ENCODE measurements around the gene MBTPS1. TPM values are rescaled to one million over a fixed set of nuclear protein-coding genes. Genes with fewer than 3 reads are reported as not detected.

The MBTPS1 gene
- total and polyA plus RNA-seq, 9 of the 15 experiments (the other 6 are each of a cell fraction or from before 2014, with no cell fraction given) = 2.8 to 57.6 (median 43.8) TPM

GRCh38 chr16:84047626-84048025 is 69.1 kb downstream of the MBTPS1 start (continued):
- no peak for TF ChIP-seq TRIM25 (IDR thresholded peaks at IDR 0.05; ENCODE audit: borderline replicate concordance)
- TF ChIP-seq EHMT2 (IDR thresholded peaks at IDR 0.05) = no peak
- no peak for TF ChIP-seq ZBTB2 (IDR thresholded peaks at IDR 0.05)
- no peak for TF ChIP-seq ZNF124 (CRISPR knock-in tag; IDR thresholded peaks at IDR 0.05)

- no peaks in the 10 kb centered on the region for H3K9me3 ChIP-seq (replicated peaks; ENCODE audit: control insufficient read depth, insufficient read depth, low read depth, low read length)
- 84% methylated on average over 6 of the region's 6 CpGs for WGBS (ENCODE audit: insufficient coverage, low coverage, missing lambda C conversion rate)
- TF ChIP-seq ZNF3 (CRISPR knock-in tag; IDR thresholded peaks at IDR 0.05) (no peak), IFI16 (CRISPR knock-in tag; IDR thresholded peaks at IDR 0.05) (no peak), GTF2E2 (tag; IDR thresholded peaks at IDR 0.05) (no peak), ZNF766 (CRISPR knock-in tag; conservative IDR thresholded peaks at IDR 0.05) (no peak), E2F4 (CRISPR knock-in tag; IDR thresholded peaks at IDR 0.05; ENCODE audit: low read depth) (no peak), NR2C1 (IDR thresholded peaks at IDR 0.05) (no peak), NR2C1 (tag; IDR thresholded peaks at IDR 0.05) (no peak), ZEB2 (IDR thresholded peaks at IDR 0.05) (no peak), DACH1 (IDR thresholded peaks at IDR 0.05; ENCODE audit: partially characterized antibody) (no peak), FOXK2 (conservative IDR thresholded peaks at IDR 0.05 in 1 of 2, IDR thresholded peaks at IDR 0.05 in 1 of 2; ENCODE audit: low read depth in 2 of 2) (no peak), GTF2A2 (tag; IDR thresholded peaks at IDR 0.05) (no peak), CCNT2 (IDR thresholded peaks at IDR 0.05; ENCODE audit: borderline replicate concordance, extremely low read depth, insufficient read length, low read depth, low read length) (no peak)
Observed at GRCh38 chr16:84047206-84047605, 69.5 kb downstream of the MBTPS1 start.

More at GRCh38 chr16:84047206-84047605, 69.5 kb downstream of the MBTPS1 start:
- peaks cover 16% of the 10 kb centered on the region; the same call in 1 of the 3 replicates for H3K36me3 ChIP-seq (ENCODE audit: control insufficient read depth, insufficient read depth, low read length)
- BruUV-seq (replicated peaks) = no TSS peak
- ChIA-PET CTCF (ENCODE audit: low intra/inter-chr PET ratio) (interaction anchor here (2.6 kb wide), 1 partner anchor 79 kb away, joined by 9 read pairs; the partner anchor contains the start of gene NECAB2), POLR2A (interaction anchor here (1.6 kb wide), 1 partner anchor 90 kb away, joined by 3 read pairs; no protein-coding TSS in a partner anchor)
- peaks cover 32% of the 10 kb centered on the region; the same call in 1 of the 2 replicates for H4K20me1 ChIP-seq (replicated peaks; ENCODE audit: control insufficient read depth, insufficient read depth, low read length)
- ATAC-seq (no peak), DNase-seq (ENCODE audit: extremely low read depth in 1 of 4, low spot score in 3 of 4) (no peak), FAIRE-seq (no peak)
- no peak overlapping the region for H3K4me3 ChIP-seq
- H3K79me2 ChIP-seq (ENCODE audit: control insufficient read depth, insufficient read depth, low read length) = no peaks in the 10 kb centered on the region
- intact Hi-C loops (cut with micrococcal nuclease) (no loop called here), in situ Hi-C loops (cut with MboI) (loop anchor here (10.0 kb wide), 1 partner anchor 72 kb away; no protein-coding TSS in a partner anchor)
- no peak overlapping the region for H3K27ac ChIP-seq (ENCODE audit: extremely low read depth, low read depth, low read length)
- peaks cover 16 to 32% of the 10 kb centered on the region in 2 experiments for H3K4me1 ChIP-seq (replicated peaks in 1 of 2; ENCODE audit: control insufficient read depth in 2 of 2, insufficient read depth in 2 of 2, low read length in 2 of 2)
- H3K4me2 ChIP-seq (ENCODE audit: insufficient read depth, low read length) = no peak overlapping the region
- no peak overlapping the region for H3K9ac ChIP-seq (ENCODE audit: insufficient read depth in 1 of 2, low read depth in 2 of 2, low read length in 2 of 2)
- H3K27me3 ChIP-seq (ENCODE audit: control insufficient read depth in 2 of 2, insufficient read depth in 2 of 2, low read length in 2 of 2) = peaks cover 8 to 13% of the 10 kb centered on the region in 2 experiments; a peak in 4 of 5 replicates
- peaks cover 6% of the 10 kb centered on the region for H3K9me1 ChIP-seq (ENCODE audit: control insufficient read depth, insufficient read depth, low read length)
- H2AFZ ChIP-seq (ENCODE audit: low read depth, low read length) = no peak overlapping the region
